Measurements from ENCODE around the gene SETBP1.

DNA sequence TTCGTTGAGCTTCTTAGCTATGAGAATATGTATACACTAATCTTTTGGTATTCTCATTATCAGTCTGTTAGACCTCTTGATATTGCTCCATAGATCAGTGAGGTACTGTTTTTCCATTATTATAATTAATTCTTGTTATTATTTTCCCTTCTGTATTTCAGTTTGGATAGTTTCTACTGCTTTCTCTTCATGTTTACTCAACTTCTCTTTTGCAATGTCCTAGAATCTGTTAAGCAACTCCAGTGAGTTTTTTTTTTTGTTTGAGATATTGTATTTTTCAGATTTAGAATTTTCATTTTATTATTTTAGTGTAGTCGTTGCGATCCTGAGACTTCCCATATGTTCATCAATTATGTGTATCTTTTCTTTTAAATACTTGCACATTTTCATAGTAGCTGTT, 260.8 kb downstream of the SETBP1 start:
- TF ChIP-seq CTCF (IDR thresholded peaks at IDR 0.05), result no peak
- no peak for TF ChIP-seq POLR2A (IDR thresholded peaks at IDR 0.05)
- TF ChIP-seq EP300 (IDR thresholded peaks at IDR 0.05), result no peak

Data from stomach (tissue), 4 donors.